Activated CD8-positive, alpha-beta memory T cell treated with anti-CD3 and anti-CD28 coated beads for 24 hours (primary cell): Measurements from ENCODE around the gene RASGEF1B.
"Not testable (repeated sequence)": the region's sequence is repeated elsewhere in the genome, so short reads cannot be mapped to it uniquely, and the experiment has no call there.

ENCODE experiments used
- DNase-seq: peaks from one replicate; pipeline ENCODE4 v3.0.0-alpha.2; 2020

The RASGEF1B gene

DNA sequence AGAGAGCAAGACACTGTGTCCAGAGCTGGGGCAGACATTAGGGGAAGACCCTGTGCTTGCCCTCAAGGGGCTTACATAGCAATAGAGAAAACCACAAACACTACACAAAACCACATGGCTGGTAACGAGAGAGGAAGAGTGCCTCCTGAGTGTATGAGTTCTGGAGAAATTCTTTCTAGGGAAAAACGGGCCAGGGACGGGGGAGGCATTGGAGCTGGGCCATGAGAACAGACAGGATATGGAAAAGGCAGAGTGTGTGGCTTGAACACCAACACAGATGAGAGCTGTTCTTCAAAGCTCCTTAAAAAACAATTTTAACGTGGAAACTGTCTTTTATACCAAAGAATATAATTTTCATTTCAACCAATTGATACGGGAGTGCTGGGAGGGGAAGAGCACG lies 42.7 kb downstream of the RASGEF1B start:
- DNase-seq, result no peak

DNA sequence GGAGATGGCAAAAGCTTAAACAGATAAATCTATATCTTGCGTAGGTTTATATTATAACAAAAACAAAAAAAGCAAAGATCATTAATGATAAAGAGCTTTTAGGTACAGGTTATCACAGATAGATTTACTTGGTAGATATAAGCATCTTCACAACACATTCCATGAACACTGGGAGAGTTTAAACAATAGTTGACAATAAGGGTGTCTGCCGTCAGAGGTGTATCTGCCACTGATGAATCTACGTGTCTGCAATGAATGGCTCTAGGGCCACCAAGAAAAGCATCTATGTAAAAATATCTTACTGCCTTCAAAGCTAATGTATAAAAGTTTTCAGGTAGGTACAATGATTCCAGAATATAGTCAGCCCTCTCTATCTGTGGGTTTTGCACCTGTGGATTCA lies 43.7 kb downstream of the RASGEF1B start:
- no peak for DNase-seq

- no peak for DNase-seq
Observed at GRCh38 chr4:81427344-81427821, 44.3 kb downstream of the RASGEF1B start.

DNA sequence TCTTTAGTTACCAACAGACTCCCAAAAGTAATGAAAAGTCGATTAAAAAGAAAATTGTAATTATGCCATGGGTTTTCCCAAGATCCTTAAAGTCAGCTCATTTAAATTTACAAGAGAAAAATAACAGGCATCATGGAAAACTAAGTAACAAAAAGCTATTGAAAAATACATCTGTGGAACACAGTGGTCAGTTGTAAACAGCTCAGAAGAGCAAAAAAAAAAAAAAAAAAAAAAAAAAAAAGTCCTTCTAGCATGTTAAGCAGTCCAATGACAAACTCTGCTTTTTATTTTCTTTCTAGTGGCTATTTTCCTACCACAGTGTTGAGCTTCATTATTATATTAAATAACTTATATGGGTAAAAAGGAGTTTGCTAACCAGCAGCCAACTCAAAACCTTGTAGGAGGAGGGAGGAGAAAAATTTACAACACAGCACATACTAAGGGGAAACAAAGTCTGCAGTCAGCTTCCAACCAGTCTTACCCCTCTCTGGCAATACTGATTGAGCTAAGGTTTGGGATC lies 44.9 kb downstream of the RASGEF1B start:
- no peak for DNase-seq

- DNase-seq, result no peak
Observed at GRCh38 chr4:81424816-81425755, 46.6 kb downstream of the RASGEF1B start.

DNA sequence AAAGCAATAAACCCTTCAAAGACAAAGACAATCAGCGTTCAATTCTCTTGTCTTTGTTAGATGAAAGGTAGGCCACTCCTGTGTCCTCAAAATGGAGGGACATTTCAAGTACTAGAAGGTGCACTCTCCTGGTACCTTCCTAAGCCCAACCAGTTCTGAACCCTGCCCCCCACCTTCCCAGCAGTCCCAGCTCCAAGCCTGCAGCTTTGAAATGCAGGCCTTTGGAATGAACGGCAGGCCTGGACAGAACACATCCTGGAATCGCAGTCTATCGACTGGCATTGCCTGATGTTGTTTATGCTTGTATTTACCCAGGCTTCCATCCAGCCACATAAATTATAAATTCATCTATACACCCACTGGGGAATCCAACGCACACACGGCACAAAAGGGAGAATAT lies 47.4 kb downstream of the RASGEF1B start:
- DNase-seq, result no peak

DNA sequence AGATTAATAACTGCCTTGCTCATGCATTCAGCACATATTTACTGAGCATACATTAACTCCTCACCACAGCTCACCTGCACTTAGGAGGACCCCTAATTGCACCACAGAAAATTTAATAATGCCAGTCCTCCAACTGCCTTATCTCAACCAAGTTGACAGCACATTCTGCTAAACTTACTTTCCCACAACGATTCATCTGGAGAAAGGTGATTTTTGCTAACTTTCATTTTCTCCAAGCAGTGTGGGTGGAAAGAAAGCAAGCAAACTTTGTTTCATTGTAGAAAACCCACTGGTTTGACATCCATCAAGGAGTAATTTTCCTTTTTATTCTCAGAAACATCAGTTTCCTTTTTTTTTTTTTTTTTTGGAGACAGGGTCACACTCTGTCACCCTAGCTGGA lies 49.1 kb downstream of the RASGEF1B start:
- DNase-seq, result no peak

DNA sequence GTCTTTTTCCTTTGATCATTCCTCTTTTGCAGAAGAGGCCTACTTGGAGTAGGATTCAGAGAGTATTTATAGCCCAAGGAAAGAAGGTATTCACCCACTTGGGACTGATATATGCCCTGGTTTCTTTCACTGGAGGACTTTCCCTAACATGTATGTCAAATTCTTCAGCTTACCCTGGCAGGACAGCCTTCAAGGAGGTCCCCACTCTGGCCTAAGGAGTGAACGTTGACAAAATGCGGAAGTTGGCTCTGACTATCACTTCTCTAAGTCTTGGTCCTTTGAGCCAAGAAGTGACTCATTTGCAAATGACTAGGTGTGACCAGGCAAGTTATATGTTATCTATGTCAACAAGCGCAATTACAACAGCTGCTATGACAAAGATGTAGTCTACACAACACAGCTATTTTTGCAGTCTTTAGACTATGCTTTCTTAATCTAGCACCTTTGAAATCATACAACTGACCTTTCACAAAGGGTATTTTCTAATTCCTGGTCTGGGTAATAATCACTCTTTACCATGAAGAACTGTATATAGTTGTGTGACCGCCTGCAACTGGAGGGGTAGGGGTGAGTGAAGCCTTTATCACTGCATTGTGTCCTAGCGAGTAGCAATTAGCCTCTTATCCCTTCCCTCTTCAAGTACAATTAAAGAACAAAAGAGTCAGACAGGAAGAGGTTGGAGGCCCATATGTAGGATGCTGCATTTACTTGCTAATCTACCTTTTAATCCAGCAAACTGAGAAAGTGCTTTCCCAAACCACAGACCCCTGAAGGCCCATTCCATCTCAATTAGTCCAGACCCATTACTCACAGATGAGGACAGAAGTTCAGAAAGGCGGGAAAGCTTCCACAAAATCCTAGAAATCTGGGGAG lies 50.1 kb downstream of the RASGEF1B start:
- DNase-seq, result no peak

DNA sequence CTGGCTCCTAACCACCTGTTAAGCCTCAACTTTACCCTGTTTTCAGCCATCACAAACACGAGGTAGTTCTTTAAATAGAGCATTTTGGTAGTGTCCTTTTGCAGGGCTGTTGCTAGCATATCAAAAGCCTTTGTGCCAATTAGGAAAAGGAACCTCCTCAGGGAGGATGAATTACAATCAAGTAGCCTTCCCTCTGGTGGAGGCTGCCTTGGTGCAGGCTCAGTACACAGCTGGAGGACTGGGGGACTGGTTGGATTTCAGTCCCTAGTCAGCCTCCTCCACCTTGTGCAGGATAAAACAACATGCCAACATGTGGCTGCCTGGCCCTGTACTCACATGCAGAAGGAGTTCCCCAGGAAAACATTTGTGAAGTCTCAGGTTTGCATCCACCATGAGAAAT lies 53.1 kb downstream of the RASGEF1B start:
- DNase-seq, result no peak

DNA sequence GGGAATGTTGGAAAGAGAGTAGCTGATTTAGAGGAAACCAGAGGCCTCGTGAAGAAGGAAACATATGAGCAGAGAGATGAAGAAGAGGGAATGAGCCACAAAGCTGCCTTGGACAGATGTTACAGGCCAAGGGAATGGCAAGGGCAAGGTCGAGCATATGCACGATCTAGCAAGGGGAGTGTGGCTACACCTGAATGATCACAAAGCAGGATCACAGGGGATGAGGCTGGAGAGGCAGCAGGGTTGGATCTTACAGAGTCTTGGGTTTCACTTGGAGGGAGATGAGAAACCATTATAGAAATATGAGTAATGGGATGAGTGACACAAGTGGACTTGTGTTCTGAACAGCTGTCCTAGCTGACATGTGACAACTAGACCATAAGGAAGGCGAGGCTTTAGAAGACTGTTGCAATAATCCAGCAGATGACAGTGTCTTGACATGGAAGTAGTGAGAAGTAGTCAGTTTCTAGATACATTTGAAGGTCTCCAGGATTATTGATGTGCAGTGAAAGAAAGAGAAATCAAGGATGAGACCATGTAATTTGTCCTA lies 58.7 kb downstream of the RASGEF1B start:
- no peak for DNase-seq

- DNase-seq, result no peak
Observed at GRCh38 chr4:81410680-81411079, 61.0 kb downstream of the RASGEF1B start.

GRCh38 chr4:81409836-81410235 lies 61.9 kb downstream of the RASGEF1B start:
- no peak for DNase-seq

DNA sequence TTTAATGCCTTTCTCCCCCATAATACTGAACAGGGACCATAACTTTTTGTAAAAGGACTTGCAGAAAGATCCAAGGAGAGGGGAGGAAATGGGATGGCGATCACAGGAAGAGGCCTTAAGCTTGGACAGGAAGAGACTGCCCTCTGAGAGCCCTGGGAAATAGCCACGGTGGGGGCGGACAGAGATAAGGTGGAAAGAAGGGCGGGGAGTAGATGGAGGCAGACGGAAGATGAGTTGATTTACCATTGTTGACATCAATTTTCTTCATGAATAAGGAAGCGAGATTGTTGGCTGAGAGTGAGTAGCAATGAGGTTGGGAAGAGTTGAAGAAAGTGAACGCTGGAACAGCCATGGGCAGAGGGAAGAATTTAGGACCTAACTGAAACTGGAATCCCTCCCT lies 63.4 kb downstream of the RASGEF1B start:
- no peak for DNase-seq

- DNase-seq, result no peak
Observed at GRCh38 chr4:81407726-81408125, 64.0 kb downstream of the RASGEF1B start.

DNA sequence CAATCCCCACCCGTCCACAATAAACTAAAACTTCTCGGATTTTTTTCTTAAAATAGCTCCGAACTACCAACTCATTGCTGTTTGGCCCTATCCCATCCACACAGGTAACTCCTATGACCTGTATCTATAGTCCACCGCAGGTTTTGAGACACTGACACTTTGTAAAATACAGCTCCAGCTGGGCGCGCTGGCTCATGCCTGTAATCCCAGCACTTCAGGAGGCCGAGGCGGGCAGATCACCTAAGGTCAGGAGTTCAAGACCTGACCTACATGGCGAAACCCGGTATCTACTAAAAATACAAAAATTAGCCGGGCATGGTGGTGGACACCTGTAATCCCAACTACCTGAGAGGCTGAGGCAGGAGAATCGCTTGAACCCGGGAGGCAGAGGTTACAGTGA lies 65.2 kb downstream of the RASGEF1B start:
- DNase-seq, result not testable (repeated sequence)

GRCh38 chr4:81405900-81406401 lies 65.8 kb downstream of the RASGEF1B start:
- no peak for DNase-seq

GRCh38 chr4:81404741-81405140 lies 67.0 kb downstream of the RASGEF1B start:
- no peak for DNase-seq

GRCh38 chr4:81404294-81404693 lies 67.4 kb downstream of the RASGEF1B start:
- no peak for DNase-seq

DNA sequence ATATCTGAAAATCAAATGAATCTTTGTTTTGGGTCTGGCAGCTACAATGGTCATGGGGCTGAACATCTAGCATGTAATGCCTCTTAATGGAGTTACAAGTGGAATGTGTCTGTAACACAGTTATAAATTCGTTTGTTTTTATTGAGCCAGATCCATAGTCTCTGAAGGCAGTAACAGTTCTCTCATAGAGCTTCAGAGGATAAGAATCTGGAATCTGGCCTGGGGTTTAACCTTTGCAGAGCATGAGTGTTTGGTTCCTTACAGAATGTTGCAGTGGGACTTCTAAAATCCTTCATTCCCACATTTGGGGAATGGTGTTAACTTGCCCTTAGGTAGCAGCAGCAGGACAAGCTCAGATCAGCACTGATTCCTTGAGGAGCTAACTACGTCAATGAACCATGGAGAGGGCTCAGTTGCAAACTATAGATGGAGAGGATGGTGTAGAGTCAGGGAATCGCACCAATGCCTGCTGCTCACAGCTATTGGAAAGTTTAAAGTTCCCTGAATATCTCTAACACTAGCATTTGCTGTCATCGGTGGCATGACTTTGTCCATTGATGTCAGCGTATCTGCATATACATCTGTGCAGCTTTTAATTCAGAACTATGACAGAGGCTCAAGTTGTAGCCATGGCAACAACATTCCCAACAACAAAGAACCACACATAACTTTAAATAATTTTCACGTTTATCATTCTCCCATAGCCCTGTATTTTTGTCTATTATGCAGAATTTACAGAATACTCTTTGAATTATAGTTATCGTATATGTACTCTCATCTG lies 72.2 kb downstream of the RASGEF1B start:
- no peak for DNase-seq

GRCh38 chr4:81398379-81398778 lies 73.3 kb downstream of the RASGEF1B start:
- DNase-seq, result no peak

GRCh38 chr4:81397635-81398034 lies 74.1 kb downstream of the RASGEF1B start:
- no peak for DNase-seq

- no peak for DNase-seq
Observed at GRCh38 chr4:81395239-81395638, 76.5 kb downstream of the RASGEF1B start.
